Upper lobe of left lung (tissue), 6 donors: ENCODE measurements around the gene CEBPE. TPM values are rescaled to one million over a fixed set of nuclear protein-coding genes. Genes with fewer than 3 reads are reported as not detected.

Experiments
- ATAC-seq, 2 donors: fragments of 200-7000 bp; cut with Tn5 transposase; one replicate each; pipeline ENCODE4 v1.9.1; 2022; ENCODE audit warnings: mild to moderate bottlenecking in 2 of 2, moderate library complexity in 2 of 2; ENCODE audit not compliant: low FRiP score in 2 of 2
- DNase-seq, 2 donors: peaks; one replicate each; pipeline ENCODE4 v3.0.0-alpha.2; 2019 to 2020
- H3K27ac ChIP-seq, 4 donors: fragments of 200-600 bp; sonication (generic); one replicate each; pipeline ENCODE4 v1.5.1; 2016 to 2019
- H3K27me3 ChIP-seq, 4 donors: fragments of 200-600 bp; sonication (generic); one replicate each; pipeline ENCODE4 v1.5.1; 2017 to 2019
- H3K36me3 ChIP-seq, 4 donors: fragments of 200-600 bp; sonication (generic); one replicate each; pipeline ENCODE4 v1.5.1; 2016 to 2019
- H3K4me1 ChIP-seq, 4 donors: fragments of 200-600 bp; sonication (generic); one replicate each; pipeline ENCODE4 v1.5.1; 2018 to 2019
- H3K4me3 ChIP-seq, 4 donors: fragments of 200-600 bp; sonication (generic); one replicate each; pipeline ENCODE4 v1.5.1; 2017 to 2019; ENCODE audit warnings: mild to moderate bottlenecking in 2 of 4, moderate library complexity in 1 of 4
- H3K9me3 ChIP-seq, 4 donors: fragments of 200-600 bp; sonication (generic); one replicate each; pipeline ENCODE4 v1.5.1; 2018 to 2019
- EP300 ChIP-seq, 4 donors: sonication (generic); formaldehyde crosslinking; IDR thresholded peaks; one replicate each; pipeline ENCODE4 v1.5.1; 2017; ENCODE audit warnings: antibody characterized with exemption in 4 of 4, control low read depth in 2 of 4
- POLR2A ChIP-seq, 4 donors: fragments of 450-650 bp; IDR thresholded peaks; one replicate each; pipeline ENCODE4 v1.5.1; 2016 to 2017; ENCODE audit warnings: antibody characterized with exemption in 4 of 4, mild to moderate bottlenecking in 2 of 4
- POLR2AphosphoS5 ChIP-seq, 2 donors: sonication (generic); formaldehyde crosslinking; IDR thresholded peaks; one replicate each; pipeline ENCODE4 v1.5.1; 2017; ENCODE audit warnings: antibody characterized with exemption in 2 of 2
- WGBS, 2 donors: methylation state at CpG; one replicate each; pipeline ENCODE4 v1.1.5; 2017 to 2018; 5-methylcytosine and 5-hydroxymethylcytosine counted together
- total RNA-seq, 6 donors: library from RNA; depleted of rRNA in 4 of 6; stranded (reverse); fragments of >200 nt in 4 of 6; gene quantifications; one replicate each; pipeline versions ENCODE4 v1.1.0 to v1.2.1, GENCODE V29; 2016 to 2021
- TF ChIP-seq, protein P1 (sequence below), 6 experiments: fragments of 450-650 bp in 4 of 6; fragments of 200-600 bp in 2 of 6; sonication (generic) in 2 of 6; IDR thresholded peaks; one replicate each; pipeline ENCODE4 v1.5.1; 2016 to 2019; ENCODE audit warnings: antibody characterized with exemption in 6 of 6
- donor health status: DM: no; HTN: no; CAD: no; lungs with moderate emphysema.
- donor health status: DM: no; HTN: yes; CAD: no; lungs with severe emphysema.

Gene CEBPE
- total RNA-seq, result under 1 TPM in 2 of 6 donors, not detected in 4; 0.31 to 0.77 TPM

DNA sequence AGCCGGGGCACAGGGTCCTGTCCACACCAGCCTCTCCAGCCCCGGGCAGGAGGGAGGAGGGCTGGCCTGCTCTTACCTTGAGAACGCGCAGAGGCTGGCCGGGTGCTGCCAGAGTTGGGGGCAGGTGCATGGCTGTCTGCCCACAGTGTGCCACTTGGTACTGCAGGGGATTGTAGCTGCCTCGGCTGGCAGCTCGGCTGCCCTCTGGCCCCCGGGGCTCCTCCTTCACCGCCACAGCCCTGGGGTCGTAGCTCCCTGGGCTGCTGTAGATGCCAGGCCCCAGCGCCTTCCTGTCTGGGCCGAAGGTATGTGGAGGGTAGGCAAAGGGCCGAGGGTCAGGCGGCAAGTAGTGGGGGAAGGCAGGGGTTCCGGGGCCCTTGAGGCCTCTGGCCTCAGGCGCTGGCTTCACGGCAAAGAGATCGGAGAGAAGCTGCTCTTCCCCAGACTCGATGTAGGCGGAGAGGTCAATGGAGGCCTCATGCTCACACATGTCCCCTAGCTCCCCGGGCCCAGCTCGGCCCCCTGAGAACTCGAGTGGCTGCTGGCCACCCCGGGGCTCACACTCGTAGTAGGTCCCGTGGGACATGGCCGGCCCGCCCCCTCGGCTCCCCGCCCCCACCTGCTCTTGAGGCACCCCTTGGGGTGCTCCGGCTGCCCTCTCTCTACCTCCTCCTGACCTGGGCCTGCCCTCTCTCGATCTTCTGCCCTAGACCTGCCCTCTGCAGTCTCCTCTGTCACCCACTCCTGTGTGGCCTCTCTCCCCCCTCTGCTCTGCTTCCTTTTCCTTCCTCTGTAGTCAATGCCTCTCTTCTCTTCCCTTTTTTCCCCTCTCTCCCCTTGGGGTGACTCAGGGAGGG is at the start of gene CEBPE:
Gene CEBPE, minus strand, starts transcription at position 750 of the 857 bp plus-strand sequence. Its CDS starts 164 bp downstream, at position 586.
- no peaks in the 10 kb centered on the region for H3K9me3 ChIP-seq
- DNase-seq, result no peak
- H3K27ac ChIP-seq, result peak within 1 kb of the TSS; percentile 44 to 77 (median 52)
- no peak for ATAC-seq
- no peak for TF ChIP-seq POLR2AphosphoS5 (IDR thresholded peaks at IDR 0.05)
- TF ChIP-seq, protein P1, sequence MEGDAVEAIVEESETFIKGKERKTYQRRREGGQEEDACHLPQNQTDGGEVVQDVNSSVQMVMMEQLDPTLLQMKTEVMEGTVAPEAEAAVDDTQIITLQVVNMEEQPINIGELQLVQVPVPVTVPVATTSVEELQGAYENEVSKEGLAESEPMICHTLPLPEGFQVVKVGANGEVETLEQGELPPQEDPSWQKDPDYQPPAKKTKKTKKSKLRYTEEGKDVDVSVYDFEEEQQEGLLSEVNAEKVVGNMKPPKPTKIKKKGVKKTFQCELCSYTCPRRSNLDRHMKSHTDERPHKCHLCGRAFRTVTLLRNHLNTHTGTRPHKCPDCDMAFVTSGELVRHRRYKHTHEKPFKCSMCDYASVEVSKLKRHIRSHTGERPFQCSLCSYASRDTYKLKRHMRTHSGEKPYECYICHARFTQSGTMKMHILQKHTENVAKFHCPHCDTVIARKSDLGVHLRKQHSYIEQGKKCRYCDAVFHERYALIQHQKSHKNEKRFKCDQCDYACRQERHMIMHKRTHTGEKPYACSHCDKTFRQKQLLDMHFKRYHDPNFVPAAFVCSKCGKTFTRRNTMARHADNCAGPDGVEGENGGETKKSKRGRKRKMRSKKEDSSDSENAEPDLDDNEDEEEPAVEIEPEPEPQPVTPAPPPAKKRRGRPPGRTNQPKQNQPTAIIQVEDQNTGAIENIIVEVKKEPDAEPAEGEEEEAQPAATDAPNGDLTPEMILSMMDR (IDR thresholded peaks at IDR 0.05), result no peak
- TF ChIP-seq POLR2A (IDR thresholded peaks at IDR 0.05), result no peak
- no peak for TF ChIP-seq EP300 (IDR thresholded peaks at IDR 0.05)
- no peaks in the 10 kb centered on the region for H3K27me3 ChIP-seq
- H3K36me3 ChIP-seq, result no peaks in the 10 kb centered on the region
- peak within 1 kb of the TSS in 1 of 4 donors; percentile 10 for H3K4me3 ChIP-seq
- H3K4me1 ChIP-seq, result peaks cover 8 to 50% (median 29%) of the 10 kb centered on the region in 4 donors
- WGBS, 2 donors, result 76 to 77% methylated on average over 10 to 32 of the region's 32 CpGs

GRCh38 chr14:23168246-23168645 is 49.2 kb upstream of the CEBPE start:
- 56 to 74% methylated on average over 2 of the region's 2 CpGs for WGBS, 2 donors
- Histone ChIP-seq H3K9me3 (no peaks in the 10 kb centered on the region), H3K4me3 (no peak overlapping the region), H3K36me3 (no peaks in the 10 kb centered on the region), H3K4me1 (peaks cover 0 to 39% (median 26%) of the 10 kb centered on the region in 4 donors), H3K27me3 (no peaks in the 10 kb centered on the region), H3K27ac (peak overlapping the region in 2 of 4 donors; percentile 8 to 21)
- no peak for DNase-seq
- ATAC-seq, result no peak
- TF ChIP-seq, protein P1 (IDR thresholded peaks at IDR 0.05), result no peak
- TF ChIP-seq POLR2AphosphoS5 (IDR thresholded peaks at IDR 0.05) (no peak), POLR2A (IDR thresholded peaks at IDR 0.05) (no peak), EP300 (IDR thresholded peaks at IDR 0.05) (no peak)

- peak overlapping the region; percentile 18 to 74 (median 48) for H3K27ac ChIP-seq
- H3K9me3 ChIP-seq, result no peaks in the 10 kb centered on the region
- H3K4me1 ChIP-seq, result peaks cover 0 to 37% (median 28%) of the 10 kb centered on the region in 4 donors
- no peaks in the 10 kb centered on the region for H3K36me3 ChIP-seq
- WGBS, 2 donors, result 68 to 74% methylated on average over 9 of the region's 9 CpGs
- no peak overlapping the region for H3K4me3 ChIP-seq
- H3K27me3 ChIP-seq, result no peaks in the 10 kb centered on the region
- TF ChIP-seq EP300 (IDR thresholded peaks at IDR 0.05) (peak in 1 of 4 donors; percentile 16), POLR2AphosphoS5 (IDR thresholded peaks at IDR 0.05) (no peak), POLR2A (IDR thresholded peaks at IDR 0.05) (no peak)
- TF ChIP-seq, protein P1 (IDR thresholded peaks at IDR 0.05), result no peak
- ATAC-seq (peak; percentile 32 to 69), DNase-seq (peak in 1 of 2 donors; percentile 42)
Observed at GRCh38 chr14:23167116-23167847, 48.2 kb upstream of the CEBPE start.

DNA sequence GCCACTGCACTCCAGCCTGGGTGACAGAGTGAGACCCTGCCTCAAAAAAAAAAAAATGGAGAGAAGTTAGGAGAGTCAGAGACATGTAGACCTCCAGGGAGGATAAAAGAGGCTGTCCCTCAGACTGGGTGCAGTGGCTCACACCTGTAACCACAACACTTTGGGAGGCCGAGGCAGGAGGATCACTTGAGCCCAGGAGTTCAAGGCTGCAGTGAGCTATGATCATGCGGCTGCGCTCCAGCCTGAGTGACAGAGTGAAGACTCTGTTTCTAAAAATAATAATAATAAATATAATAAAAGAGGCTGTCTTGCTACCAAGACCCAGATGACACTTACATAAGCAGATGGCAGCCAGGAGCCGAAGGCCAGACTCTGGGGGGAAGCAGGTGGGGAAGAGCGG is 45.9 kb upstream of the CEBPE start:
- Histone ChIP-seq H3K9me3 (no peaks in the 10 kb centered on the region), H3K36me3 (no peaks in the 10 kb centered on the region), H3K4me3 (no peak overlapping the region), H3K27ac (peak overlapping the region in 1 of 4 donors; percentile 57), H3K27me3 (no peaks in the 10 kb centered on the region), H3K4me1 (peaks cover 4 to 43% (median 37%) of the 10 kb centered on the region in 4 donors)
- TF ChIP-seq, protein P1 (IDR thresholded peaks at IDR 0.05), result no peak
- no peak for TF ChIP-seq POLR2A (IDR thresholded peaks at IDR 0.05)
- TF ChIP-seq EP300 (IDR thresholded peaks at IDR 0.05), result no peak
- no peak for TF ChIP-seq POLR2AphosphoS5 (IDR thresholded peaks at IDR 0.05)
- DNase-seq, result no peak
- WGBS, 2 donors, result 95% methylated on average over 5 of the region's 5 CpGs
- ATAC-seq, result no peak
